Stimulated activated naive CD8-positive, alpha-beta T cell treated with anti-CD3 and anti-CD28 coated beads, Interleukin-15, Interleukin-2, amounts not matched to agents 100 ng/mL and 50 ng/mL, for 24 hours (primary cell): ENCODE results near the gene FTO.
"Not testable (repeated sequence)": the region's sequence is repeated elsewhere in the genome, so short reads cannot be mapped to it uniquely, and the experiment has no call there.

Experiments
- H3K27ac Mint-ChIP-seq: one replicate; pipeline ENCODE4 v1.8.0; 2021; ENCODE audit warnings: mild to moderate bottlenecking, mixed read lengths
- H3K27me3 Mint-ChIP-seq: one replicate; pipeline ENCODE4 v1.8.0; 2021; ENCODE audit warnings: mixed read lengths
- H3K36me3 Mint-ChIP-seq: one replicate; pipeline ENCODE4 v1.8.0; 2021; ENCODE audit warnings: low read depth, mixed read lengths
- H3K4me1 Mint-ChIP-seq: one replicate; pipeline ENCODE4 v1.8.0; 2021; ENCODE audit warnings: low read depth, mixed read lengths
- H3K4me3 Mint-ChIP-seq: one replicate; pipeline ENCODE4 v1.8.0; 2021; ENCODE audit warnings: mild to moderate bottlenecking, mixed read lengths
- H3K9me3 Mint-ChIP-seq: one replicate; pipeline ENCODE4 v1.8.0; 2021; ENCODE audit warnings: mixed read lengths

FTO gene

DNA sequence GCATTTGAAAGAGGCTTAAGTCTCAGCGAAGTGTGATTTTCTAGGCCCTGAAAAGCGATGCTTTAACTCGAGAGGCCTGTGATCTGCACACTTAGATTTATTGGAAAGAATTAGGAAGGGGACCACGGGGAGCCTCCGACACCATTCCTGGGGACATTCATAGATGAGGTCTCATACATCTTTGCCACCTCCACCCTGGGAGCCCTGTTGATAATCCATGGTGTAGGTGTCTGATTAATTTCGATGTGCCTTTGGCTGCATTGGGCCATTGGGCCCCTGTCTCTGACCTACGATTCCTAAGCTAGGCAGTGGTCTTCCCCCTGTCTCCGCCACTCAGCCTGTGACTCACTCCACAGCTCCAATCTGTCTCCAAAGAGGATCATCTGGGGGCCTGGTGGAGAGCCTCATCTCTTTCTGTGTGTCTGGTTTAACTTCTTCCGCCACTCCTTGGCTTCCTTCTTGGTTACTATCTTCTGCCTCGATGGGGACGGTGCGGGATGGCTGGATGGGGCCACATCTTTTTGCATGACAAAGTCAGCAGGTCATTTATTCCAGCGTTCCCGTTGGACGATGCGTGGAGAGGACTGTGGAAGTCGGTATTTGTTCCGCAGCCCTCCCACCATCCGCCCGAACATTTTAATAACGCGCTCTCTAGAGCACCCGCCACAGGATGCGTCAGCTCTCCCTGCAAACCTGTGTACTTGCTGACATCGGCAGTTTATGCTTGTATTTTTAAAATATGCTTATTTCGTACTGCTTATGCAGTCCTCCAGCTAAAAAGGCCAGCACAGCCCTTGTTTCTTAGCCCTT lies 473.3 kb downstream of the FTO start:
- peaks cover 14% of the 10 kb centered on the region for H3K27me3 Mint-ChIP-seq
- H3K36me3 Mint-ChIP-seq = no peaks in the 10 kb centered on the region
- H3K4me1 Mint-ChIP-seq = no peaks in the 10 kb centered on the region
- peak overlapping the region; percentile 49 for H3K27ac Mint-ChIP-seq
- H3K4me3 Mint-ChIP-seq = no peak overlapping the region
- no peaks in the 10 kb centered on the region for H3K9me3 Mint-ChIP-seq

DNA sequence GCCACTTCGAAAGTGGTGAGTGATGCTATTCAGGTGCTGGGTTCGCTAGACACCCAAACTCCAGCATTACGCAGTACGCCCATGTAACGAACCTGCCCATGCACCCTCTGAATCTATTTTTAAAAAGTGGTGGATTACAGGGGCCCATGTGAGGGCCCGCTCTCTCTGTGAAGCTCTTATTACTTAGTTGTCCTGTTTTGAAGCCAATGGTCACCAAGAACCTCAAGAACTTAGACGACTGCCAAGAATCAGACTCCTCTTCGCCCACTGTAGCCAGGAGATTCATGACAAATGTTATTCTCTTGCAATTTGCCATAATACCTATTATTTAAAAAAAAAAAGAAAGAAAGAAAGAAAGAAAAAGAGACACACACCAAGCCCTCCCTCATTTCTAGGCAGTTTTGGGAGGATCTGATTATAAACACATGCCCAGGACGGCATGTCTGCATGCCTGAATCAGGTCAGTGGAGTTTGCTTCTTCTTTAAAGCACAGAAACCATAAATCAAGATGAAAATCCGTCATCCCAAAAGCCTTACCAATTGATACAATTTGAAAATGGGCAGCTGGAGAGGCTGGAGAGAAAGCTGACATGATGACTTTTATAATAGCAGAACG lies 474.0 kb downstream of the FTO start:
- H3K4me3 Mint-ChIP-seq = no peak overlapping the region
- H3K27ac Mint-ChIP-seq = no peak overlapping the region
- peaks cover 17% of the 10 kb centered on the region for H3K27me3 Mint-ChIP-seq
- no peaks in the 10 kb centered on the region for H3K36me3 Mint-ChIP-seq
- no peaks in the 10 kb centered on the region for H3K4me1 Mint-ChIP-seq
- H3K9me3 Mint-ChIP-seq = no peaks in the 10 kb centered on the region

- H3K9me3 Mint-ChIP-seq = no peaks in the 10 kb centered on the region
- H3K27me3 Mint-ChIP-seq = peaks cover 17% of the 10 kb centered on the region
These were observed 474.6 kb downstream of the FTO start for GRCh38 chr16:54178478-54178976.

DNA sequence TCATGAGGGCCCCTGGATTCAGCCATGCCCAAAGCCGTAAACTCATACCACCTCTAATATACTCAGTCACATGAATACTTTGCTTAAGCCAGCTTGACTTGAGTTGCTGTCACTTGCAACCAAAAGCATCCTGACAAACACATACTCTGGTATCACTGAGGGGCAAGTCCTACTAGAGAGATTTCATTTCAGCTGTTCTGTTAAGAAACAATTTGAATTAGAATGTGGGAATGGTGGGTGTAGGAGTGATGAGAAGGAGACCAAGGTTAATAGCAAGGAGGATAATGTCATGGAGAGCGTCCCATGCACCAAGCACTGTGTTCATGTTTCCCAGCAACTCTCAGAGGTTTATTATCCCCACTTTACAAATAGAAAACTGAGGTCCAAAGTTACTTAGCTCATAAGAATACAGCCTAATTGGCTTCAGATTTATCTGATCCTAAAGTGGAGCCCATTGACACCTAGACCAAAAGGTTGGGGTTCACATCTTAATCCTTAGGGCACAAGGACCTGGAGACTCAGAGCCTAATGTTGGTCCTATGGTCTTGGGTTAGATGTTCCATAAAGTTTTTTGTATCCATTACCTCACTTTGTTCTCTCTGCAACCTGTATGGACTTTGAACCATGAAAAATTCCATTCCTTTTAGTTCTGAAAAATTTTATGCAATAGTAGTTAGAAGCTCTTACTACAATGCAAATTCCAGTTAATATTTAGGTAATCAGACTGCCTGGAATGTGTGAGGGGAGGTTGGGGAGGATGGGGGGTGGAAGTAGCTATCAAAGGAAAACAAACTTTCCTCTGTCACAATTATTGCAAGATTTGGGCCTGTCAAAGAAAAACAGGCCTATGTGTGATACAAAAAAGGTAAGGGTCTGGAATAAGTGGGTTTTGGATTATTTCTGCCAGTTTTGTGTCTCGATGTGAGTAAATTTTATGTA lies 476.7 kb downstream of the FTO start:
- Mint-ChIP-seq H3K4me1 (no peaks in the 10 kb centered on the region), H3K27ac (no peak overlapping the region), H3K36me3 (no peaks in the 10 kb centered on the region), H3K4me3 (no peak overlapping the region), H3K9me3 (no peaks in the 10 kb centered on the region), H3K27me3 (peaks cover 16% of the 10 kb centered on the region)

More at GRCh38 chr16:54178478-54178976, 474.6 kb downstream of the FTO start:
- Mint-ChIP-seq H3K36me3 (no peaks in the 10 kb centered on the region), H3K4me3 (no peak overlapping the region), H3K4me1 (no peaks in the 10 kb centered on the region), H3K27ac (no peak overlapping the region)

GRCh38 chr16:54181683-54182329 lies 477.9 kb downstream of the FTO start:
- H3K36me3 Mint-ChIP-seq, H3K4me3 Mint-ChIP-seq, H3K27ac Mint-ChIP-seq, H3K4me1 Mint-ChIP-seq, H3K9me3 Mint-ChIP-seq: not testable (repeated sequence)
- H3K27me3 Mint-ChIP-seq = peaks cover 16% of the 10 kb centered on the region

DNA sequence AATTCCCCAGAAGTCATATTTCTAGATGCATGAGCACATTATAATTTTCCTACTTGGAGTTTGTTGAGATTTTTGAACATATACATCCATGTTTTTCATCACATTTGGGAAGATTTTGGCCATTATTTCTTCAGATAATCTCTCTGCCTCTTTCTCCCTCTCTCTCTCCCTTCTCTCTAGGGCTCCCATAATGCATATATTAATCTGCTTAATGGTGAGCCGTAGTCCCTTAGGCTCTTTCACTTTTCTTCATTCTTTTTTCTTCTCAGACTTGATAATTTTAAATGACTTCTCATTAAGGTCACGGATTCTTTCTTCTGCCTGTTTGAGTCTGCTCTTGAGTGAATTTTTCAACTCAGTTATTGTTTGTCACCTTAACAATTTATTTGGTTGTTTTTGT lies 481.1 kb downstream of the FTO start:
- no peaks in the 10 kb centered on the region for H3K9me3 Mint-ChIP-seq
- H3K27ac Mint-ChIP-seq = no peak overlapping the region
- H3K4me1 Mint-ChIP-seq = no peaks in the 10 kb centered on the region
- H3K27me3 Mint-ChIP-seq = peaks cover 18% of the 10 kb centered on the region
- H3K4me3 Mint-ChIP-seq = no peak overlapping the region
- no peaks in the 10 kb centered on the region for H3K36me3 Mint-ChIP-seq

- Mint-ChIP-seq H3K4me1 (no peaks in the 10 kb centered on the region), H3K9me3 (peaks cover 4% of the 10 kb centered on the region), H3K4me3 (no peak overlapping the region), H3K36me3 (no peaks in the 10 kb centered on the region), H3K27ac (no peak overlapping the region), H3K27me3 (peaks cover 23% of the 10 kb centered on the region)
These were observed 487.2 kb downstream of the FTO start for GRCh38 chr16:54191163-54191562.

DNA sequence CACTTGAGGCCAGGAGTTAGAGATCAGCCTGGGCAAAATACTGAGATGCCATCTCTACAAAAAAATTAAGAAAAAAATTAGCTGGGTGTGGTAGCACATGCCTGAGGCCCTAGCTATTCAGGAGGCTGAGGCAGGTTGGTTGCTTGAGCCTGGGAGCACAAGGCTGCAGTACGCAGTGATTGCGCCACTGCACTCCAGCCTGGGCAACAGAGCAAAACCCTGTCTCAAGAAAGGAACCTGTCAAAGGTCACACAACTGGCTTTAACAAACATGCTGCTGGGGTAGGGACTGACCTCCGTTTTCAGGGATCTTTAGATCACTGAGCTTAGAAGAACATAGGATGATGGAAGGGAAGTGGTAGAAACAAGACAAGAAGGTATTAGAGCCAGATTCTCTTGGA lies 487.6 kb downstream of the FTO start:
- H3K4me3 Mint-ChIP-seq = no peak overlapping the region
- no peaks in the 10 kb centered on the region for H3K4me1 Mint-ChIP-seq
- H3K27ac Mint-ChIP-seq = no peak overlapping the region
- H3K9me3 Mint-ChIP-seq = peaks cover 4% of the 10 kb centered on the region
- peaks cover 23% of the 10 kb centered on the region for H3K27me3 Mint-ChIP-seq
- no peaks in the 10 kb centered on the region for H3K36me3 Mint-ChIP-seq

GRCh38 chr16:54193013-54193664 lies 489.2 kb downstream of the FTO start:
- Mint-ChIP-seq H3K36me3 (no peaks in the 10 kb centered on the region), H3K27ac (no peak overlapping the region), H3K4me1 (no peaks in the 10 kb centered on the region), H3K4me3 (no peak overlapping the region), H3K27me3 (peaks cover 18% of the 10 kb centered on the region), H3K9me3 (peaks cover 4% of the 10 kb centered on the region)

DNA sequence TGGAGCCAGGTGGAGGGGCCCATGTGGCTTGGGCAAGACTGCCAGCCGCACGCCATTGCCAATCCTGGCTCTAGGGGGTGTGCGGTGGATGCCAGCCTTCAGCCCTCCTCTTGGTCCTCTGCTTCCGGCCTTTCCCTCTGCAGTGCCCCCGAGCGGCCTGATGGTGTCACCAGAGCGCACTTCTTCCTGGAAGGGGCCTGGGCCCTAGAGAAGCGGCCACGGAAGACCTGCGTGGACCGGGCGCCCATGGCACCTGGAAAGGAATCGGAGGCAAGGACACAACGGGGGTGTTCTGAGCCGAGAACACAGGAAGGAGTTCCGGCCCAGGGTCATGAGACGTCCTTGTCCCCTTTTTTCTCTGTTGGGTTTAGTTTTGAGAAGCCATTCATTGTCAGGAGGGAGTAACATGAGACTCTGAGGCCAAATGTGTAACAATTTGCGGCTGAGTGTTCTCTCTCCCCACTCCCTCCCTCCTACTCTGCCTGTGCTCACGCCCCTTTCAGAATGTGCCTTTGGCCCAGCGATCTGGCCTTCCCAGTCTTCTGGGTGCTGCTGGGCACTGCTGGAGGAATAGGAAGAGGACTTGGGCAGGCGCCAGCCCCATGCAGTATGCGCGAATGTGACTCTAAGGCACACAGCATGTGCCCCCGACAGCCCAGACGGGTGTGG lies 489.8 kb downstream of the FTO start:
- Mint-ChIP-seq H3K36me3 (no peaks in the 10 kb centered on the region), H3K27ac (no peak overlapping the region), H3K27me3 (peaks cover 14% of the 10 kb centered on the region), H3K4me3 (no peak overlapping the region), H3K9me3 (peaks cover 4% of the 10 kb centered on the region), H3K4me1 (no peaks in the 10 kb centered on the region)

DNA sequence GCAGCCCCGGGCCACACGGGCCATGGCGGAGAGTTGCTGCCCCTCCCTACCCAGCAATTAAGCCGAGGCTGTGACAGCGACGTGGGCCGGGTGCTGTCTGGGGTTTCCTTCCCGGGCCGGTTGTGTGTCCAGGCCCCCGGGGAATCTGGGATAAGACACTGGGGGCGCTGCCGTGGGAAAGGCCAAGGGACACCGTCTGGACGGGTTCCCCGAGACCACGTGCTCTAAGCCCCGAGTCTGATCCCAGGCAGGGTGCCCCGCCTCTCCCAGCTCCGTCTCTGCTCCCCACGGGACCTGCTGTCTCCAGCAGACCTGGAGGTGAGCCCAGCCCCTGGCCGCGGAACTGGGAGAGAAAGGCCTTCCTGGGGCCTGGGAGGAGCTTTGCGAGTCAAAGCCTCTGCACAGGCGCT lies 490.4 kb downstream of the FTO start:
- Mint-ChIP-seq H3K27me3 (peaks cover 14% of the 10 kb centered on the region), H3K4me3 (no peak overlapping the region), H3K27ac (no peak overlapping the region), H3K9me3 (peaks cover 7% of the 10 kb centered on the region), H3K36me3 (no peaks in the 10 kb centered on the region), H3K4me1 (no peaks in the 10 kb centered on the region)

- H3K36me3 Mint-ChIP-seq = no peaks in the 10 kb centered on the region
- peaks cover 5% of the 10 kb centered on the region for H3K27me3 Mint-ChIP-seq
- no peaks in the 10 kb centered on the region for H3K4me1 Mint-ChIP-seq
- H3K9me3 Mint-ChIP-seq = peaks cover 3% of the 10 kb centered on the region
- H3K4me3 Mint-ChIP-seq = no peak overlapping the region
- no peak overlapping the region for H3K27ac Mint-ChIP-seq
These were observed 493.8 kb downstream of the FTO start for GRCh38 chr16:54197758-54198157.

- Mint-ChIP-seq H3K9me3 (peaks cover 3% of the 10 kb centered on the region), H3K27ac (no peak overlapping the region), H3K27me3 (peaks cover 3% of the 10 kb centered on the region), H3K4me1 (no peaks in the 10 kb centered on the region), H3K36me3 (no peaks in the 10 kb centered on the region), H3K4me3 (no peak overlapping the region)
These were observed 495.7 kb downstream of the FTO start for GRCh38 chr16:54199487-54200160.
